Activated T-cell treated with anti-CD3 and anti-CD28 coated beads for 4 hours (primary cell): Measurements from ENCODE around the gene SMIM43.
"Not testable (repeated sequence)": the region's sequence is repeated elsewhere in the genome, so short reads cannot be mapped to it uniquely, and the experiment has no call there.

Experiments
- DNase-seq: peaks from one replicate; pipeline ENCODE4 v3.0.0-alpha.2; 2020

SMIM43 gene

GRCh38 chr4:121778991-121779628 lies 14.1 kb upstream of the SMIM43 start:
- DNase-seq = no peak

- no peak for DNase-seq
Measured at GRCh38 chr4:121777625-121778024, 12.7 kb upstream of the SMIM43 start.

GRCh38 chr4:121776610-121777401 lies 11.8 kb upstream of the SMIM43 start:
- DNase-seq = no peak

- no peak for DNase-seq
Measured at GRCh38 chr4:121773883-121774282, 8.9 kb upstream of the SMIM43 start.

- no peak for DNase-seq
Measured at GRCh38 chr4:121771869-121772268, 6.9 kb upstream of the SMIM43 start.

- no peak for DNase-seq
Measured at GRCh38 chr4:121769341-121769740, 4.4 kb upstream of the SMIM43 start.

- no peak for DNase-seq
Measured at GRCh38 chr4:121767166-121767565, 2.2 kb upstream of the SMIM43 start.

GRCh38 chr4:121765971-121766538 lies 1.1 kb upstream of the SMIM43 start:
- no peak for DNase-seq

GRCh38 chr4:121765368-121765705 lies 373 bp upstream of the SMIM43 start:
- no peak for DNase-seq

- DNase-seq = no peak
Measured at GRCh38 chr4:121764303-121764701, 662 bp downstream of the SMIM43 start.

GRCh38 chr4:121760205-121760604 lies 4.8 kb downstream of the SMIM43 start:
- no peak for DNase-seq

GRCh38 chr4:121758925-121759568 lies 5.9 kb downstream of the SMIM43 start:
- DNase-seq = no peak

- not testable (repeated sequence) for DNase-seq
Measured at GRCh38 chr4:121752142-121752541, 12.8 kb downstream of the SMIM43 start.

- no peak for DNase-seq
Measured at GRCh38 chr4:121749225-121749624, 15.7 kb downstream of the SMIM43 start.

GRCh38 chr4:121742794-121743193 lies 22.2 kb downstream of the SMIM43 start:
- DNase-seq = no peak

GRCh38 chr4:121741751-121742150 lies 23.2 kb downstream of the SMIM43 start:
- no peak for DNase-seq

- DNase-seq = no peak
Measured at GRCh38 chr4:121740796-121741409, 24.1 kb downstream of the SMIM43 start.

GRCh38 chr4:121739575-121739974 lies 25.4 kb downstream of the SMIM43 start:
- no peak for DNase-seq

- DNase-seq = no peak
Measured at GRCh38 chr4:121738780-121739535, 26.0 kb downstream of the SMIM43 start.

- no peak for DNase-seq
Measured at GRCh38 chr4:121737846-121738554, 27.0 kb downstream of the SMIM43 start.

GRCh38 chr4:121736735-121737351 lies 28.1 kb downstream of the SMIM43 start:
- no peak for DNase-seq
